Breast epithelium (tissue), 3 donors: ENCODE results near the gene RNF6.

Experiments
- POLR2AphosphoS5 ChIP-seq, 3 donors: sonication (generic); formaldehyde crosslinking; IDR thresholded peaks; one replicate each; pipeline ENCODE4 v1.6.1; 2017; ENCODE audit warnings: antibody characterized with exemption in 3 of 3
- TF ChIP-seq, protein P1 (sequence below), 3 donors: fragments of 450-650 bp; IDR thresholded peaks; one replicate each; pipeline ENCODE4 v1.5.1; 2016 to 2017; ENCODE audit warnings: antibody characterized with exemption in 3 of 3, mild to moderate bottlenecking in 3 of 3, moderate library complexity in 3 of 3

- no peak for TF ChIP-seq POLR2AphosphoS5 (IDR thresholded peaks at IDR 0.05)
- TF ChIP-seq, protein P1, sequence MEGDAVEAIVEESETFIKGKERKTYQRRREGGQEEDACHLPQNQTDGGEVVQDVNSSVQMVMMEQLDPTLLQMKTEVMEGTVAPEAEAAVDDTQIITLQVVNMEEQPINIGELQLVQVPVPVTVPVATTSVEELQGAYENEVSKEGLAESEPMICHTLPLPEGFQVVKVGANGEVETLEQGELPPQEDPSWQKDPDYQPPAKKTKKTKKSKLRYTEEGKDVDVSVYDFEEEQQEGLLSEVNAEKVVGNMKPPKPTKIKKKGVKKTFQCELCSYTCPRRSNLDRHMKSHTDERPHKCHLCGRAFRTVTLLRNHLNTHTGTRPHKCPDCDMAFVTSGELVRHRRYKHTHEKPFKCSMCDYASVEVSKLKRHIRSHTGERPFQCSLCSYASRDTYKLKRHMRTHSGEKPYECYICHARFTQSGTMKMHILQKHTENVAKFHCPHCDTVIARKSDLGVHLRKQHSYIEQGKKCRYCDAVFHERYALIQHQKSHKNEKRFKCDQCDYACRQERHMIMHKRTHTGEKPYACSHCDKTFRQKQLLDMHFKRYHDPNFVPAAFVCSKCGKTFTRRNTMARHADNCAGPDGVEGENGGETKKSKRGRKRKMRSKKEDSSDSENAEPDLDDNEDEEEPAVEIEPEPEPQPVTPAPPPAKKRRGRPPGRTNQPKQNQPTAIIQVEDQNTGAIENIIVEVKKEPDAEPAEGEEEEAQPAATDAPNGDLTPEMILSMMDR (IDR thresholded peaks at IDR 0.05) = no peak
Measured at GRCh38 chr13:26179344-26179743, 42.8 kb downstream of the RNF6 start.
